Spleen (tissue), 11 donors: ENCODE measurements around the gene ZC3H7A. TPM values are rescaled to one million over a fixed set of nuclear protein-coding genes. Genes with fewer than 3 reads are reported as not detected.

Source experiments
- DNase-seq: peaks from one replicate; pipeline ENCODE4 v3.0.0-alpha.2; 2020
- H3K27ac ChIP-seq, 8 donors: fragments of 200-600 bp; sonication (generic) in 7 of 8; 1 replicate in 4 of 8; 2 replicates in 4 of 8; pipeline versions ENCODE4 v1.5.0 to v1.8.0; 2016 to 2021; ENCODE audit warnings: inconsistent platforms in 4 of 8, mild to moderate bottlenecking in 4 of 8, moderate library complexity in 1 of 8
- H3K27me3 ChIP-seq, 7 donors: fragments of 200-600 bp; sonication (generic) in 6 of 7; replicated peaks in 1 of 7; 1 replicate in 4 of 7; 2 replicates in 3 of 7; pipeline versions ENCODE4 v1.5.0 to v1.8.0; 2016 to 2021; ENCODE audit warnings: inconsistent platforms in 3 of 7, mild to moderate bottlenecking in 1 of 7
- H3K36me3 ChIP-seq, 6 donors: fragments of 200-600 bp; sonication (generic) in 5 of 6; 1 replicate in 4 of 6; 2 replicates in 2 of 6; pipeline versions ENCODE4 v1.5.0 to v1.8.0; 2016 to 2021; ENCODE audit warnings: inconsistent platforms in 2 of 6
- H3K4me1 ChIP-seq, 6 donors: fragments of 200-600 bp; sonication (generic) in 5 of 6; 1 replicate in 3 of 6; 2 replicates in 3 of 6; pipeline versions ENCODE4 v1.5.0 to v1.8.0; 2016 to 2021; ENCODE audit warnings: inconsistent platforms in 3 of 6
- H3K4me3 ChIP-seq, 8 donors: fragments of 200-600 bp; sonication (generic) in 7 of 8; 1 replicate in 4 of 8; 2 replicates in 4 of 8; pipeline versions ENCODE4 v1.5.0 to v1.8.0; 2016 to 2021; ENCODE audit warnings: inconsistent platforms in 4 of 8, mild to moderate bottlenecking in 4 of 8, moderate library complexity in 2 of 8
- H3K9me3 ChIP-seq, 8 donors: fragments of 200-600 bp; sonication (generic) in 7 of 8; 1 replicate in 4 of 8; 2 replicates in 4 of 8; pipeline versions ENCODE4 v1.5.0 to v1.8.0; 2016 to 2021; ENCODE audit warnings: inconsistent platforms in 4 of 8
- CTCF ChIP-seq, 11 experiments: fragments of 200-600 bp in 7 of 11; fragments of 450-650 bp in 4 of 11; sonication (generic) in 4 of 11; IDR thresholded peaks in 8 of 11; conservative IDR thresholded peaks in 3 of 11; 1 replicate in 7 of 11; 2 replicates in 4 of 11; pipeline versions ENCODE4 v1.4.0 to v1.8.0; 2016 to 2021; ENCODE audit warnings: antibody characterized with exemption in 11 of 11, inconsistent platforms in 4 of 11, mild to moderate bottlenecking in 1 of 11
- POLR2A ChIP-seq, 3 donors: fragments of 450-650 bp; IDR thresholded peaks; one replicate each; pipeline ENCODE4 v1.5.1; 2017; ENCODE audit warnings: antibody characterized with exemption in 3 of 3, mild to moderate bottlenecking in 1 of 3
- POLR2AphosphoS5 ChIP-seq, 3 donors: sonication (generic); formaldehyde crosslinking; IDR thresholded peaks; one replicate each; pipeline ENCODE4 v1.5.1; 2017; ENCODE audit warnings: antibody characterized with exemption in 3 of 3
- WGBS, 5 donors: extraction: QIAGEN DNeasy Blood & Tissue Kit in 3 of 5; methylation state at CpG; one replicate each; pipeline versions ENCODE4 v1.1.5 to v1.1.7; 2013 to 2018; 5-methylcytosine and 5-hydroxymethylcytosine counted together
- intact Hi-C: fragments of 100-400 bp; cut with DNase I; formaldehyde crosslinking; loops from one replicate; pipeline ENCODE4 v1.15.0; 2023; ENCODE audit warnings: low total_unique reads
- polyA plus RNA-seq, 3 donors: library from polyadenylated mRNA; stranded (reverse); fragments of 200-250 nt; gene quantifications; one replicate each; pipeline ENCODE4 v1.2.1, GENCODE V29; 2013
- total RNA-seq, 7 donors: library from RNA; depleted of rRNA in 3 of 7; stranded (reverse); fragments of >200 nt in 3 of 7; fragmentation: NEBNext Ultra II Directional in 4 of 7; extraction: Animal tissue kit (Norgen Biotek cat#: 25700) in 4 of 7; gene quantifications; one replicate each; pipeline versions ENCODE4 v1.1.0 to v1.2.1, GENCODE V29; 2016 to 2021
- donor health status: healthy with polysubstance abuse.
- donor health status: DM: no; HTN: no; CAD: no; lungs with moderate emphysema.
- donor health status: DM: no; HTN: no; CAD: no.
- donor health status: Bipolar disorder and iron deficiency.
- donor health status: healthy.
- donor health status: DM: no; HTN: no; CAD: no.
- donor health status: DM: yes; HTN: yes; CAD: no.

ZC3H7A gene
- total and polyA plus RNA-seq, 10 donors, result 28.7 to 118 (median 80.9) TPM

GRCh38 chr16:11725457-11725856 is 71.6 kb downstream of the ZC3H7A start:
- Histone ChIP-seq H3K4me3 (no peak overlapping the region), H3K27ac (no peak overlapping the region), H3K36me3 (peaks cover 0 to 99% (median 70%) of the 10 kb centered on the region in 6 donors), H3K27me3 (no peaks in the 10 kb centered on the region), H3K4me1 (peaks cover 0 to 64% (median 11%) of the 10 kb centered on the region in 6 donors), H3K9me3 (no peaks in the 10 kb centered on the region)
- WGBS, 5 donors, result 62 to 86% (median 77%) methylated on average over 1 of the region's 1 CpG
- DNase-seq, result no peak
- intact Hi-C loops, result no loop called here
- TF ChIP-seq POLR2AphosphoS5 (IDR thresholded peaks at IDR 0.05) (no peak), CTCF (IDR thresholded peaks at IDR 0.05 in 8 of 11, conservative IDR thresholded peaks at IDR 0.05 in 3 of 11) (no peak), POLR2A (IDR thresholded peaks at IDR 0.05) (no peak)

- Histone ChIP-seq H3K4me1 (peaks cover 0 to 54% (median 4%) of the 10 kb centered on the region in 6 donors), H3K36me3 (peaks cover 0 to 100% (median 58%) of the 10 kb centered on the region in 6 donors), H3K27me3 (no peaks in the 10 kb centered on the region), H3K27ac (peak overlapping the region in 1 of 8 donors; percentile 8), H3K9me3 (no peaks in the 10 kb centered on the region), H3K4me3 (no peak overlapping the region)
- 54 to 80% (median 67%) methylated on average over 3 of the region's 3 CpGs for WGBS, 5 donors
- TF ChIP-seq CTCF (IDR thresholded peaks at IDR 0.05 in 8 of 11, conservative IDR thresholded peaks at IDR 0.05 in 3 of 11), result no peak
- TF ChIP-seq POLR2A (IDR thresholded peaks at IDR 0.05), result no peak
- no peak for TF ChIP-seq POLR2AphosphoS5 (IDR thresholded peaks at IDR 0.05)
- DNase-seq, result no peak
- intact Hi-C loops, result no loop called here
Measured at GRCh38 chr16:11722468-11722808, 74.6 kb downstream of the ZC3H7A start.

GRCh38 chr16:11721781-11722467 is 75.1 kb downstream of the ZC3H7A start:
- 72 to 88% (median 84%) methylated on average over 4 of the region's 4 CpGs for WGBS, 5 donors
- intact Hi-C loops, result no loop called here
- Histone ChIP-seq H3K36me3 (peaks cover 0 to 97% (median 56%) of the 10 kb centered on the region in 6 donors), H3K4me1 (peaks cover 0 to 50% (median 2%) of the 10 kb centered on the region in 6 donors), H3K27me3 (no peaks in the 10 kb centered on the region), H3K9me3 (no peaks in the 10 kb centered on the region), H3K4me3 (no peak overlapping the region), H3K27ac (peak overlapping the region in 1 of 8 donors; percentile 8)
- no peak for DNase-seq
- TF ChIP-seq POLR2A (IDR thresholded peaks at IDR 0.05) (no peak), CTCF (IDR thresholded peaks at IDR 0.05 in 8 of 11, conservative IDR thresholded peaks at IDR 0.05 in 3 of 11) (no peak), POLR2AphosphoS5 (IDR thresholded peaks at IDR 0.05) (no peak)

GRCh38 chr16:11719762-11720161 is 77.3 kb downstream of the ZC3H7A start:
- intact Hi-C loops, result loop anchor here (10.0 kb wide), 2 partner anchors 315 to 755 kb away; no protein-coding TSS in a partner anchor
- peaks cover 0 to 49% (median 4%) of the 10 kb centered on the region in 6 donors for H3K4me1 ChIP-seq
- DNase-seq, result no peak
- TF ChIP-seq POLR2AphosphoS5 (IDR thresholded peaks at IDR 0.05) (peak in 1 of 3 donors; percentile 5), CTCF (IDR thresholded peaks at IDR 0.05 in 8 of 11, conservative IDR thresholded peaks at IDR 0.05 in 3 of 11) (no peak)
- H3K9me3 ChIP-seq, result no peaks in the 10 kb centered on the region
- peaks cover 0 to 91% (median 42%) of the 10 kb centered on the region in 6 donors for H3K36me3 ChIP-seq
- H3K4me3 ChIP-seq, result no peak overlapping the region
- WGBS, 5 donors, result 95 to 98% (median 96%) methylated on average over 4 of the region's 4 CpGs
- H3K27ac ChIP-seq, result no peak overlapping the region
- H3K27me3 ChIP-seq, result no peaks in the 10 kb centered on the region
